ENCODE measurements around the gene POC1B. TPM values are rescaled to one million over a fixed set of nuclear protein-coding genes. Genes with fewer than 3 reads are reported as not detected.

POC1B gene
- total RNA-seq, 4 donors from 2014 or later = 19.6 to 22.4 (median 20.0) TPM

DNA sequence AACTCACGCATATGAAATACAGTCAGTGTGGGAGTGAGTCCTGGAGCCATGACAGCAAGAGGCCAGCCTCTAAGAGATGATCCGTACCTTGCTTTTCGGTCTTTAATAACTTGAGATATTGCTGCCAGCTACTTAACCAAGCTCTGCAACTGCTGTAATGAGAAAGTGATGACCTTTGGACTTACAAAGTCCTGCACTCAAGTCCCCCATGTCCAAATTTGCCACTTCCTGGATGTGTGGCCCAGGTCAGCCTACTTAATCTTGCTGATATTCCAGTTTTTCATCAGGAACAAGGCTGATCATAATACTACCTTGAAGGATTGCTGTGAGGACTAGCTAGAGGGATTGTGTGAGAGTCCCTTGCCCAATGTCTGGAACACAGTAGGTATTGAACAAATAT lies 139.7 kb downstream of the POC1B start:
- DNase-seq (ENCODE audit: extremely low spot score) = no peak
- Histone ChIP-seq H3K9me3 (no peaks in the 10 kb centered on the region), H3K27ac (replicated peaks in 1 of 4) (peak overlapping the region; percentile 68 to 85 (median 82)), H3K4me1 (peaks cover 52 to 73% (median 65%) of the 10 kb centered on the region in 4 donors), H3K36me3 (no peaks in the 10 kb centered on the region), H3K27me3 (no peaks in the 10 kb centered on the region), H3K4me3 (no peak overlapping the region)
- intact Hi-C loops (cut with DNase I) = loop anchor here (5.0 to 10.0 kb wide), 2 partner anchors 66 to 139 kb away; partner anchors contain the start of genes GALNT4 and POC1B
- 53% methylated on average over 3 of the region's 3 CpGs for WGBS
- TF ChIP-seq EP300 (IDR thresholded peaks at IDR 0.05) (no peak), CTCF (IDR thresholded peaks at IDR 0.05) (no peak), POLR2AphosphoS5 (IDR thresholded peaks at IDR 0.05) (no peak), POLR2A (IDR thresholded peaks at IDR 0.05; ENCODE audit: low read depth) (no peak)

GRCh38 chr12:89384807-89385206 lies 141.0 kb downstream of the POC1B start:
- H3K27ac ChIP-seq (replicated peaks in 1 of 4) = peak overlapping the region; percentile 68 to 85 (median 82)
- peaks cover 41 to 60% (median 54%) of the 10 kb centered on the region in 4 donors for H3K4me1 ChIP-seq
- no peaks in the 10 kb centered on the region for H3K36me3 ChIP-seq
- H3K9me3 ChIP-seq = no peaks in the 10 kb centered on the region
- intact Hi-C loops (cut with DNase I) = loop anchor here (2.0 to 10.0 kb wide), 3 partner anchors 32 to 140 kb away; partner anchors contain the start of genes DUSP6, GALNT4 and POC1B
- WGBS = 41% methylated on average over 3 of the region's 3 CpGs
- no peaks in the 10 kb centered on the region for H3K27me3 ChIP-seq
- no peak for DNase-seq (ENCODE audit: extremely low spot score)
- peak overlapping the region; percentile 8 to 36 (median 26) for H3K4me3 ChIP-seq
- TF ChIP-seq EP300 (IDR thresholded peaks at IDR 0.05) = no peak
- no peak for TF ChIP-seq CTCF (IDR thresholded peaks at IDR 0.05)
- TF ChIP-seq POLR2A (IDR thresholded peaks at IDR 0.05; ENCODE audit: low read depth) = no peak
- no peak for TF ChIP-seq POLR2AphosphoS5 (IDR thresholded peaks at IDR 0.05)

DNA sequence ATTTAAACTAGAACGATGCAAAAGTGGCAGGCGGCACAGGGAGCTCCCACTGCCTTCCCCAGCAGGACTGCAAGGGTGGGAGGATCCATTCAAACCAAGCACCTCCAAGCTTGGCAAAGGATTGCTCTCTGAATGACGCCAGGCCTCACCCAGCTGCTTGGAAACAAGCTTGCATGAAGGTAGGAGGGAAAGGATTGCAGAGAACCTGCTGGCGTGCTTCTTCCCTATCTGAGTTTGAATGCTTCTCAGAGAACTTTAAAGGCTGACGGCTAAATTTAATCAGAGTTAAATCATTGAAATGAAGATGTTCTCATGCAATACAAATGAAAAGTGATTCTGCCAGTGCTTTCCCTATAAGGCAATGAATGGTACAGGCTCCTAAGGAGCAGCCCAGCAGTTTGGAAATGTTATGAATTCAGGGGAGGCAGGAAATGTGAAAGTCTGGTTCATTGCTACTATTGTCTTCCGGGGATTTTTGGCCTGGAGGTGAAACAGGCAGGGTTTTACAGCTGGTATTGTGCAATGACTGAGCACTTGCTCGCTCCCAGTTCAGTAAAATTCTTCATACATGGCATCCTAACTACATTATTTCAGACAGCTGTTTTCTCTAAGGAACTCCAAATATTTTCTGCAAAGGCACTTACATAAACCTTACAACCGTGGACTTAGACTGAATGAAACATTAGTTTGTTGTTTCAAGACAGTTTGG lies 141.6 kb downstream of the POC1B start:
- peak overlapping the region; percentile 68 to 85 (median 82) for H3K27ac ChIP-seq (replicated peaks in 1 of 4)

GRCh38 chr12:89383235-89384049 lies 142.4 kb downstream of the POC1B start:
- no peaks in the 10 kb centered on the region for H3K27me3 ChIP-seq
- DNase-seq (ENCODE audit: extremely low spot score) = no peak
- TF ChIP-seq EP300 (IDR thresholded peaks at IDR 0.05) (no peak), POLR2AphosphoS5 (IDR thresholded peaks at IDR 0.05) (no peak), CTCF (IDR thresholded peaks at IDR 0.05) (no peak), POLR2A (IDR thresholded peaks at IDR 0.05; ENCODE audit: low read depth) (no peak)
- H3K36me3 ChIP-seq = no peaks in the 10 kb centered on the region
- intact Hi-C loops (cut with DNase I) = loop anchor here (2.0 to 10.0 kb wide), 2 partner anchors 31 to 141 kb away; partner anchors contain the start of genes DUSP6, GALNT4 and POC1B
- peaks cover 33 to 53% (median 48%) of the 10 kb centered on the region in 4 donors for H3K4me1 ChIP-seq
- H3K27ac ChIP-seq (replicated peaks in 1 of 4) = peak overlapping the region; percentile 68 to 85 (median 82)
- 67% methylated on average over 6 of the region's 6 CpGs for WGBS
- H3K9me3 ChIP-seq = no peaks in the 10 kb centered on the region
- H3K4me3 ChIP-seq = peak overlapping the region in 3 of 4 donors; percentile 23 to 36 (median 30)

More for the DNA sequence above, 141.6 kb downstream of the POC1B start:
- no peaks in the 10 kb centered on the region for H3K27me3 ChIP-seq
- no peaks in the 10 kb centered on the region for H3K9me3 ChIP-seq
- no peaks in the 10 kb centered on the region for H3K36me3 ChIP-seq
- peak overlapping the region; percentile 8 to 36 (median 26) for H3K4me3 ChIP-seq
- TF ChIP-seq POLR2AphosphoS5 (IDR thresholded peaks at IDR 0.05) (peak; percentile 50 to 68), CTCF (IDR thresholded peaks at IDR 0.05) (no peak), EP300 (IDR thresholded peaks at IDR 0.05) (no peak), POLR2A (IDR thresholded peaks at IDR 0.05; ENCODE audit: low read depth) (no peak)
- 18% methylated on average over 8 of the region's 8 CpGs for WGBS
- H3K4me1 ChIP-seq = peaks cover 35 to 56% (median 49%) of the 10 kb centered on the region in 4 donors
- DNase-seq (ENCODE audit: extremely low spot score) = no peak
- intact Hi-C loops (cut with DNase I) = loop anchor here (2.0 to 10.0 kb wide), 2 partner anchors 31 to 141 kb away; partner anchors contain the start of genes DUSP6, GALNT4 and POC1B

Data from esophagus muscularis mucosa (tissue), 4 donors.